OCI-LY1 (cell line): ENCODE measurements around the gene FXYD4.

Experiments
- H2AFZ ChIP-seq: fragments of 200-600 bp; sonication (generic), shearing (Covaris generic); 2 replicates; pipeline ENCODE4 v1.6.0; 2014; ENCODE audit warnings: antibody characterized with exemption, mild to moderate bottlenecking, low read length
- H3F3A ChIP-seq: fragments of 200-600 bp; sonication (generic), shearing (Covaris generic); 2 replicates; pipeline ENCODE4 v1.6.0; 2014; ENCODE audit warnings: mild to moderate bottlenecking, antibody characterized with exemption, low read length, moderate library complexity; ENCODE audit not compliant: insufficient read depth
- H3K27ac ChIP-seq: fragments of 200-600 bp; sonication (generic); 2 replicates; pipeline ENCODE4 v1.5.1; 2014; ENCODE audit warnings: low read length, mixed run types, mild to moderate bottlenecking, low read depth; ENCODE audit not compliant: poor library complexity, severe bottlenecking
- H3K27me3 ChIP-seq: fragments of 200-600 bp; sonication (generic); 2 replicates; pipeline ENCODE4 v1.6.0; 2014; ENCODE audit warnings: antibody characterized with exemption, mild to moderate bottlenecking, low read length, moderate library complexity; ENCODE audit not compliant: insufficient read depth
- H3K36me3 ChIP-seq: fragments of 200-600 bp; sonication (generic); 2 replicates; pipeline ENCODE4 v1.6.1; 2014; ENCODE audit warnings: mild to moderate bottlenecking, antibody characterized with exemption, low read length, moderate library complexity, mixed read lengths; ENCODE audit not compliant: insufficient read depth
- H3K4me1 ChIP-seq: fragments of 200-600 bp; sonication (generic); 2 replicates; pipeline ENCODE4 v1.5.1; 2014; ENCODE audit warnings: mild to moderate bottlenecking, low read length, moderate library complexity; ENCODE audit not compliant: insufficient read depth, severe bottlenecking
- H3K4me2 ChIP-seq: fragments of 200-600 bp; sonication (generic), shearing (Covaris generic); 2 replicates; pipeline ENCODE4 v1.6.1; 2014; ENCODE audit warnings: low read length
- H3K4me3 ChIP-seq: fragments of 200-600 bp; sonication (generic); 2 replicates; pipeline ENCODE4 v1.5.1; 2014; ENCODE audit warnings: low read length, low read depth, mild to moderate bottlenecking, mixed read lengths; ENCODE audit not compliant: poor library complexity, severe bottlenecking
- H3K79me2 ChIP-seq: fragments of 200-600 bp; shearing (Covaris generic); 2 replicates; pipeline ENCODE4 v1.6.1; 2016; ENCODE audit warnings: mixed run types, low read length, mixed read lengths; ENCODE audit not compliant: insufficient read depth
- H3K9ac ChIP-seq: fragments of 200-600 bp; sonication (generic), shearing (Covaris generic); 2 replicates; pipeline ENCODE4 v1.6.1; 2014; ENCODE audit warnings: mild to moderate bottlenecking, low read length, mixed read lengths
- H3K9me2 ChIP-seq: fragments of 200-600 bp; sonication (generic), shearing (Covaris generic); 2 replicates; pipeline ENCODE4 v1.6.1; 2014; ENCODE audit warnings: low read depth, mild to moderate bottlenecking, low read length, mixed read lengths
- H3K9me3 ChIP-seq: fragments of 200-600 bp; shearing (Covaris generic); 2 replicates; pipeline ENCODE4 v1.6.1; 2014; ENCODE audit warnings: low read length, mixed read lengths
- H4K20me1 ChIP-seq: fragments of 200-600 bp; sonication (generic), shearing (Covaris generic); 2 replicates; pipeline ENCODE4 v1.6.0; 2016; ENCODE audit warnings: mild to moderate bottlenecking, low read length; ENCODE audit not compliant: insufficient read depth
- EZH2 ChIP-seq: fragments of 200-600 bp; sonication (generic), shearing (Covaris generic); IDR thresholded peaks from 2 replicates; pipeline ENCODE4 v1.8.0; 2017; ENCODE audit warnings: borderline replicate concordance, mixed run types, mild to moderate bottlenecking, antibody characterized with exemption, low read length, moderate library complexity, mixed read lengths
- TF ChIP-seq, protein P1 (sequence below): fragments of 200-600 bp; sonication (generic), shearing (Covaris generic); IDR thresholded peaks from 2 replicates; pipeline ENCODE4 v1.5.1; 2017; ENCODE audit warnings: mild to moderate bottlenecking, antibody characterized with exemption, low read length, moderate library complexity, mixed read lengths

The FXYD4 gene

DNA sequence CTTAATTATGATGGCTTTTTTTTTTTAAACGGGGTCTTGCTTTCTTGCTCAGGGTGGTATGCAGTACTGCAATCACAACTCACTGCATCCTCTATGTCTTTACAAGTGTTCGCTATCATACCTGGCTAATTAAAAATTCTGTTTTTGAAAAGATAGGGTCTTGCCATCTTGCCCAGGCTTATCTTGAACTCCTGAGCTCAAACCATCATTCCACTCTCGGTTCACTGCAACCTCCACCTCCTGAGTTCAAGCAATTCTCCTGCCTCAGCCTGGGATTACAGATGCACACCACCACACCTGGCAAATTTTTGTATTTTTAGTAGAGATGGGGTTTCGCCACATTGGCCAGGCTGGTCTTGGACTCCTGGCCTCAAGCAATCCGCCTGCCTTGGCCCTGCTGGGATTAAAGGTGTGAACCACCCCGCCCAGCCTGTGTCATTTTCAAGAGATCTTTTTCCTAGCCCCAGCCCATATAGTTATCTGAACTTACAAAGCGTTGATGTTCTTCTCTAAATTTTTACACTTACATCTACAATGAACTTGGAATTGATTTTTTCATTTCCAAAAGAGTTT lies 31.5 kb downstream of the FXYD4 start:
- Histone ChIP-seq H4K20me1 (no peaks in the 10 kb centered on the region), H3K4me3 (peak overlapping the region; percentile 95), H3K79me2 (peaks cover 98% of the 10 kb centered on the region), H3K36me3 (peaks cover 73% of the 10 kb centered on the region), H3K27ac (peak overlapping the region; percentile 8), H3K4me2 (peak overlapping the region; percentile 31), H3F3A (no peaks in the 10 kb centered on the region; the same call in 1 of the 2 replicates), H2AFZ (no peak overlapping the region), H3K4me1 (peaks cover 84% of the 10 kb centered on the region), H3K27me3 (no peaks in the 10 kb centered on the region), H3K9me2 (no peaks in the 10 kb centered on the region), H3K9me3 (no peaks in the 10 kb centered on the region), H3K9ac (no peak overlapping the region; the same call in 1 of the 2 replicates)
- no peak for TF ChIP-seq EZH2
- TF ChIP-seq, protein P1, sequence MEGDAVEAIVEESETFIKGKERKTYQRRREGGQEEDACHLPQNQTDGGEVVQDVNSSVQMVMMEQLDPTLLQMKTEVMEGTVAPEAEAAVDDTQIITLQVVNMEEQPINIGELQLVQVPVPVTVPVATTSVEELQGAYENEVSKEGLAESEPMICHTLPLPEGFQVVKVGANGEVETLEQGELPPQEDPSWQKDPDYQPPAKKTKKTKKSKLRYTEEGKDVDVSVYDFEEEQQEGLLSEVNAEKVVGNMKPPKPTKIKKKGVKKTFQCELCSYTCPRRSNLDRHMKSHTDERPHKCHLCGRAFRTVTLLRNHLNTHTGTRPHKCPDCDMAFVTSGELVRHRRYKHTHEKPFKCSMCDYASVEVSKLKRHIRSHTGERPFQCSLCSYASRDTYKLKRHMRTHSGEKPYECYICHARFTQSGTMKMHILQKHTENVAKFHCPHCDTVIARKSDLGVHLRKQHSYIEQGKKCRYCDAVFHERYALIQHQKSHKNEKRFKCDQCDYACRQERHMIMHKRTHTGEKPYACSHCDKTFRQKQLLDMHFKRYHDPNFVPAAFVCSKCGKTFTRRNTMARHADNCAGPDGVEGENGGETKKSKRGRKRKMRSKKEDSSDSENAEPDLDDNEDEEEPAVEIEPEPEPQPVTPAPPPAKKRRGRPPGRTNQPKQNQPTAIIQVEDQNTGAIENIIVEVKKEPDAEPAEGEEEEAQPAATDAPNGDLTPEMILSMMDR: no peak

DNA sequence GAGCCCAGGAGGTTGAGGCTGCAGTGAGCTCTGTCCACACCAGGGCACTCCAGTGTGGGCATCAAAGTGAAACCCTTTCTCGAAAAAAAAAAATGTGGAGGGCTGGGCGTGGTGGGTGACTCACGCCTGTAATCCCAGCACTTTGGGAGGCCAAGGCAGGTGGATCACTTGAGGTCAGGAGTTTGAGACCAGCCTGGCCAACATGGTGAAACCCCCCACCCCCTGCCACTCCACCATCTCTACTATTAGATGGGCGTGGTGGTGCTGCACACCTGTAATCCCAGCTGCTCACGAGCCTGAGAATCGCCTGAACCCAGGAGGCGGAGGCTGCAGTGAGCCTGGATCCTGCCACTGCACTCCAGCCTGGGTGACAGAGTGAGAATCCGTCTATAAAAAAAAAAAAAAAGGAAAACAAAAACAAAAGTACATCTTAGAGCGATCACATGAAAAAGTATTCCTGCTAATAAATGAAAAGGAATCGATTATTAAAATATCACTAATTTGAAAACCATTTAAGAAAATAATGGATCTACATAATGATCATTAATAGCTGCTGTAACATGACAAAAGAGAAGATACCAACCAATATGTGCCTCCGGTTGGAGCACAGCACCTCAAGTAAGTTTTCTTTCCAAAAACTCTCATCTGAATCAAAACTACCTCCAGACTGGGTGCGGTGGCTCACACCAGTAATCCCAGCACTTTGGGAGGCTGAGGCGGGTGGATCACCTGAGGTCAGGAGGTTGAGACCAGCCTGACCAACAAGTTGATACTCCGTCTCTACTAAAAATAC lies 32.7 kb downstream of the FXYD4 start:
- peak overlapping the region; percentile 99; the same call in 1 of the 2 replicates for H3K9ac ChIP-seq
- H3K79me2 ChIP-seq: peaks cover 90% of the 10 kb centered on the region
- no peaks in the 10 kb centered on the region; the same call in 1 of the 2 replicates for H3F3A ChIP-seq
- no peak overlapping the region for H2AFZ ChIP-seq
- H3K4me3 ChIP-seq: peak overlapping the region; percentile 95
- peak overlapping the region; percentile 15 for H3K27ac ChIP-seq
- TF ChIP-seq, protein P1: no peak
- TF ChIP-seq EZH2: no peak
- no peaks in the 10 kb centered on the region for H3K9me3 ChIP-seq
- H3K36me3 ChIP-seq: peaks cover 65% of the 10 kb centered on the region
- peak overlapping the region; percentile 97 for H3K4me2 ChIP-seq
- H4K20me1 ChIP-seq: no peaks in the 10 kb centered on the region
- H3K27me3 ChIP-seq: no peaks in the 10 kb centered on the region
- H3K9me2 ChIP-seq: no peaks in the 10 kb centered on the region
- peaks cover 73% of the 10 kb centered on the region for H3K4me1 ChIP-seq

DNA sequence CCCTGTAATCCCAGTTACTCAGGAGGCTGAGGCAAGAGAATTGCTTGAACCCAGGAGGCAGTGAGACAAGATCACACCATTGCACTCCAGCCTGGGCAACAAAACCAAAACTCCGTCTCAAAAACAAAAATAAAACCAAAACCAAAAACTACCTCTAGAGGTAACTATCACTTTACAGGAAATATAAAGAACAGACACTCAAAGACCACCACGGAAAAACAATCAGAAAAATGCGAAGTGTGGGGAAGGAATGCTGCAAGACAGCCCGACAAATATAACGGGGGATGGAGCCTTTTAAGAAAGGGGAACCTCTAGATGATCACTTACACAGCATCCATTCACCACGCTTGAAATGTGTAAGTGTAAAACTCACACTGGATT lies 33.3 kb downstream of the FXYD4 start:
- no peak for TF ChIP-seq EZH2
- TF ChIP-seq, protein P1: no peak
- H2AFZ ChIP-seq: no peak overlapping the region
- H3K36me3 ChIP-seq: peaks cover 59% of the 10 kb centered on the region
- no peaks in the 10 kb centered on the region for H4K20me1 ChIP-seq
- H3K4me1 ChIP-seq: peaks cover 67% of the 10 kb centered on the region
- H3K79me2 ChIP-seq: peaks cover 84% of the 10 kb centered on the region
- H3K9ac ChIP-seq: peak overlapping the region; percentile 99; the same call in 1 of the 2 replicates
- no peaks in the 10 kb centered on the region; the same call in 1 of the 2 replicates for H3F3A ChIP-seq
- H3K4me2 ChIP-seq: peak overlapping the region; percentile 97
- no peaks in the 10 kb centered on the region for H3K9me2 ChIP-seq
- H3K4me3 ChIP-seq: peak overlapping the region; percentile 95
- H3K27me3 ChIP-seq: no peaks in the 10 kb centered on the region
- H3K9me3 ChIP-seq: no peaks in the 10 kb centered on the region
- H3K27ac ChIP-seq: peak overlapping the region; percentile 15
